Chondrocyte (in vitro differentiated cells): Measurements from ENCODE around the gene SRMS. TPM values are rescaled to one million over a fixed set of nuclear protein-coding genes. Genes with fewer than 3 reads are reported as not detected.

Source experiments
- DNase-seq: peaks from one replicate; pipeline ENCODE4 v3.0.0; 2021; ENCODE audit warnings: mixed read lengths, low spot score
- H3K27ac Mint-ChIP-seq: one replicate; pipeline ENCODE4 v1.8.0; 2021; ENCODE audit warnings: mild to moderate bottlenecking, moderate library complexity, mixed read lengths; ENCODE audit not compliant: unreplicated experiment
- H3K27me3 Mint-ChIP-seq: 2 replicates; pipeline ENCODE4 v1.8.0; 2021; ENCODE audit warnings: low read depth, mixed read lengths
- H3K36me3 Mint-ChIP-seq: 2 replicates; pipeline ENCODE4 v1.8.0; 2021; ENCODE audit warnings: low read depth, mixed read lengths
- H3K4me1 Mint-ChIP-seq: 2 replicates; pipeline ENCODE4 v1.8.0; 2021; ENCODE audit warnings: low read depth, mild to moderate bottlenecking, mixed read lengths
- H3K4me3 Mint-ChIP-seq: one replicate; pipeline ENCODE4 v1.8.0; 2021; ENCODE audit warnings: mild to moderate bottlenecking, moderate library complexity, mixed read lengths; ENCODE audit not compliant: unreplicated experiment
- H3K9me3 Mint-ChIP-seq: 2 replicates; pipeline ENCODE4 v1.8.0; 2021; ENCODE audit warnings: low read depth, mixed read lengths
- total RNA-seq: library from RNA; stranded (reverse); gene quantifications from 3 replicates; pipeline ENCODE4 v1.2.1, GENCODE V29; 2021
- TF ChIP-seq, protein P1 (sequence below): fragments of 200-600 bp; sonication (generic); IDR thresholded peaks from 2 replicates; pipeline ENCODE4 v1.5.0; 2021; ENCODE audit warnings: antibody characterized with exemption, mild to moderate bottlenecking, moderate library complexity

The SRMS gene
- total RNA-seq, 1 donor from 2014 or later: not detected

DNA sequence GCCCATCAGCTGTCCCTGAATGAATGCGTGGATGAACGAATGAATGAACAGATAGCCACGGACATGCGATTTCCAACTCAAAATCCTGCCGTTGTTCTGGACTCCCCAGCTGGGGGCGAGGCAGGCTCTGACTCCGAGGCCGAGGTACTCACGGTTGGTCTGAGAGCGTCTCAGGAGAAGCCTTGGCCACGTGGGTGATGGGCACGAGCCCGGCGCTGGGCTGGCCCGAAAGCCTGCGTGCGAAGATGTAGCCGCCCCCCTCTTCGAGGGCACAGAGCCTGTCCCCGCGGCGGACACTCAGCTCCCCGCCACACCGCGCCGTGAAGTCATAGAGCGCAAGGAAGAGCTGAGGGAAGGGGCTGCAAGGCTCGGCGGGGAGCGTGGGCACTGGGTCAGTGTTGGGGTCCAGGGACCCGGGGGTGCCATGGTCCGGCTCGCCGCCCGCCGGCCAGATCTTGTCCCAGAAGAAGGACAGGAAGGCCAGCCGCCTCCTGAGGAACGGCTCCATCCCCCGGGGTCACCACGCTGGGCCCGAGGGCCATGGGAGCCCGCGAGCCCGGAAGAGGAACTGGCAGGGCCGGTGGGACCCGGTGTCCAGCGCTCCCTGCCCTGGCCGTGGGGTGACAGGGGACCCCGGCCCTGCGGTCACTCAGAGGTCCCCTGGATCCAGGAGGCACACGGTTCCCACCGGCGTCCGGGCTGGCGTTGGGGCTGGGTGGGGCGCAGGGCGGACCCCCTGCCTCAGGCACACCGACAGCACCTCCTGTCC, 409 bp downstream of the SRMS start:
- no peaks in the 10 kb centered on the region for H3K4me1 Mint-ChIP-seq
- TF ChIP-seq, protein P1, sequence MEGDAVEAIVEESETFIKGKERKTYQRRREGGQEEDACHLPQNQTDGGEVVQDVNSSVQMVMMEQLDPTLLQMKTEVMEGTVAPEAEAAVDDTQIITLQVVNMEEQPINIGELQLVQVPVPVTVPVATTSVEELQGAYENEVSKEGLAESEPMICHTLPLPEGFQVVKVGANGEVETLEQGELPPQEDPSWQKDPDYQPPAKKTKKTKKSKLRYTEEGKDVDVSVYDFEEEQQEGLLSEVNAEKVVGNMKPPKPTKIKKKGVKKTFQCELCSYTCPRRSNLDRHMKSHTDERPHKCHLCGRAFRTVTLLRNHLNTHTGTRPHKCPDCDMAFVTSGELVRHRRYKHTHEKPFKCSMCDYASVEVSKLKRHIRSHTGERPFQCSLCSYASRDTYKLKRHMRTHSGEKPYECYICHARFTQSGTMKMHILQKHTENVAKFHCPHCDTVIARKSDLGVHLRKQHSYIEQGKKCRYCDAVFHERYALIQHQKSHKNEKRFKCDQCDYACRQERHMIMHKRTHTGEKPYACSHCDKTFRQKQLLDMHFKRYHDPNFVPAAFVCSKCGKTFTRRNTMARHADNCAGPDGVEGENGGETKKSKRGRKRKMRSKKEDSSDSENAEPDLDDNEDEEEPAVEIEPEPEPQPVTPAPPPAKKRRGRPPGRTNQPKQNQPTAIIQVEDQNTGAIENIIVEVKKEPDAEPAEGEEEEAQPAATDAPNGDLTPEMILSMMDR: no peak
- H3K9me3 Mint-ChIP-seq: no peaks in the 10 kb centered on the region
- no peak overlapping the region for H3K4me3 Mint-ChIP-seq
- H3K27ac Mint-ChIP-seq: no peak overlapping the region
- no peaks in the 10 kb centered on the region for H3K36me3 Mint-ChIP-seq
- DNase-seq: no peak
- H3K27me3 Mint-ChIP-seq: peaks cover 10% of the 10 kb centered on the region

DNA sequence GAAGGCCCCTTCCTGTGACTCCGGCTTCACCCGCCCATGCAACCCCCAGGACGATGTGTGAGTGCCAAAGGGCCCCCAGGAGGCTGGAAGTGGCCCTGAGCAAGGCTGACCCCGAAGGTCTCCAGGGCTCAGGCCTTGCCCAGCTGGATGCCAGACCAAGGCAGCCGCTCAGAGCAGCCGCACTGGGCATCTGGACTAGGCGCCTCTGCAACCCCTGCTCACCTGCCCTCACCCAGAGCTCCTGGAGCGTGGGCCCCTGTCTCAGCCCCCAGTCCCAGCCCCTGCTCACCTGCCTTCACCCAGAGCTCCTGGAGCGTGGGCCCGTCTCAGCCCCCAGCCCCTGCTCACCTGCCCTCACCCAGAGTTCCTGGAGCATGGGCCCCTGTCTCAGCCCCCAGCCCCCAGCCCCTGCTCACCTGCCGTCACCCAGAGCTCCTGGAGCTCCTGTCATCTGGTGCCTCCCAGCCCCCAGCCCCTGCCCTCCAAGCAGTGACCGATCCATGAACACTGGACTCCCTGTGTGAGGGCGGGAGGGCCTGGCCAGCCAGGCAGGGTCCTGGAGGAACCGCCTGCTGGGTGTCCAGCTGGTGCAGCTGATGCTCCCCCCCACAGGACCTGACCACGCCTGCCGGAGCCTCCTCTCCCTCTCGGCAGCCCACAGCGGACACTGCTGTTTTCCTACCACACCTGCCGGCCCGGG, 1.1 kb downstream of the SRMS start:
- H3K4me3 Mint-ChIP-seq: no peak overlapping the region
- H3K27me3 Mint-ChIP-seq: peaks cover 10% of the 10 kb centered on the region
- no peaks in the 10 kb centered on the region for H3K9me3 Mint-ChIP-seq
- TF ChIP-seq, protein P1: no peak
- H3K27ac Mint-ChIP-seq: no peak overlapping the region
- DNase-seq: no peak
- H3K4me1 Mint-ChIP-seq: no peaks in the 10 kb centered on the region
- no peaks in the 10 kb centered on the region for H3K36me3 Mint-ChIP-seq

DNA sequence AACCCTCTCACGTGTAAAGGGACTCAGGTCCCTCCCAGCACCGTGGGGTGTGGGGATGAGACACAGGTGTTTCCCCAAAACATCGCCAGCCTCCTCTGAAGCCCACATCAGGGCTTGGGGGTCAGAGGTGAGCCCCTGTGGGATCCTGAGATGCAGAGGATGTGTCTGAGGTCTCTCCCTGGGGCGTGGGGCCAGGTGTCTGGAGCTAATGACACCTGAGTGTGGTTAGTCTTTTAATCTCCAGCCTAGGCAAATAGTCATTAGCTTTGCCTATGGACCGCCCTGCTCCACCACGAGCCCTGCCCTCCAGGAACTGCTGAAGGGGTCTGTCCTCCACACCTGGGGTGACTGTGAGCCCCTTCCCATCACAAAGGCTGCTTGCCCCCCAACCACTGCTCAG, 1.7 kb downstream of the SRMS start:
- H3K36me3 Mint-ChIP-seq: no peaks in the 10 kb centered on the region
- H3K9me3 Mint-ChIP-seq: no peaks in the 10 kb centered on the region
- TF ChIP-seq, protein P1: no peak
- H3K4me3 Mint-ChIP-seq: no peak overlapping the region
- no peak overlapping the region for H3K27ac Mint-ChIP-seq
- peaks cover 10% of the 10 kb centered on the region for H3K27me3 Mint-ChIP-seq
- H3K4me1 Mint-ChIP-seq: no peaks in the 10 kb centered on the region
- DNase-seq: no peak

DNA sequence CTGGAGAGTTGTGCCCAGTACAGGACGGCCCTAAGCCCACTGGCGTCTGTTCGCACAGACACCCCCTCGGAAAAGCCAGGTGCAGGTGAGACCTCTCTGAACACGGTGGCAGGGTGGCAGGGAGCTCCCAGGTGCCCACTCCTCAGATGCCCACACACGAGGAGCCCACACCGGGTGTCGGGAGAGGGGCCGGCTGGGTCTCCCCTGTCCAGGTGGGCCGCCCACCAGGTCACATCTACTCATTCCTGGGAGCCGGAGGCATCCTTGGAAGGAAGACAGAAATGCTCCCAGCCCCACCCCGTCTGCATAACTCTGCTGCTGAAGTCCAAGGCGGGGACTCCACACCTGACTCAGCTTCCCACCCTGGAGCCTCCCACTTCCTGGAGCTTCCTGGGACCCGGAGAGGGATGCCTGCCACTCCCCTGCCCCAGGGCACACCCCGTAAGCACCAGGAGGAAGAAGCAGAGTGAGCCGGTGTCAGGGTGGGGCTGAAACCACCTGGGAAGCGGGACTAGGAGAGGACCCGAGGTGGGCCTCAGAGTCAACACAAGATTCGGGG, 2.5 kb downstream of the SRMS start:
- Mint-ChIP-seq H3K9me3 (no peaks in the 10 kb centered on the region), H3K36me3 (no peaks in the 10 kb centered on the region), H3K4me1 (no peaks in the 10 kb centered on the region), H3K27me3 (peaks cover 10% of the 10 kb centered on the region), H3K4me3 (no peak overlapping the region), H3K27ac (no peak overlapping the region)
- TF ChIP-seq, protein P1: no peak
- no peak for DNase-seq

DNA sequence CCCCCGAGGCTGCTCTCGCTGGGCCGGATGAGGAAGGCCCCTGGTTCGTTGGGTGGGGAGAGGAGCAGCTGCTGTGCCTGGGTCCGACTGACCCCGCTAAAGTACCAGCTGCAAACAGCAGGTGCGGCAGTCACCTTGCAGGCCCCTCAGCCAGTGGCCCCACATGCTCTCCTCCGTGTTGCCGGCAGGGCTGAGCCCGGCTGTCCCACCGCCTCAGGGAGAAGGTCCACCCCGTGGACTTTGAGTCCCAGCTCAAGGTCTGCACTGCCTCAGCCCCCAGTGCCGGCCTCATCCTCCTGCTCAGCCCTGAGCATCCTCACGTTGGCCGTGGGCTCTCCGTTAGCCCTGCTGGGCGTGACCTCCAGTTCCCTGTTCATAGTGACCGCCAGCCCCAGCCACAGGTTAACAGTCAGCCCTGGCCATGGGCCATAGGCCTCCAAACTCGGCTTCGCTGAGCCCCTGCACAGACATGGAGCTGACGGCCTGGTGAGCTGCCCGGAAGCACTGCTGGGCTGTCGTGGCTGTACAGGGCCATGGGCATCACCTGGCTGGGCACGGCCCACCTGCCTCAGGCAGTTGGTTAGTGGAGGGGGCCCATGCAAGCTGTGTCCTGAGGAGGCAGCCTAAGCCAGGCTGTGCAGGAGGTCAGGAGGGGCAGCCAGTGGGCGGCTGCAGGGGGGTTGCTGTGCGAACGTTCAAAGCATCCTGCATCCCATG, 3.1 kb downstream of the SRMS start:
- H3K4me1 Mint-ChIP-seq: no peaks in the 10 kb centered on the region
- no peak overlapping the region for H3K4me3 Mint-ChIP-seq
- H3K9me3 Mint-ChIP-seq: no peaks in the 10 kb centered on the region
- TF ChIP-seq, protein P1: no peak
- DNase-seq: no peak
- no peaks in the 10 kb centered on the region for H3K36me3 Mint-ChIP-seq
- H3K27ac Mint-ChIP-seq: no peak overlapping the region
- peaks cover 9% of the 10 kb centered on the region for H3K27me3 Mint-ChIP-seq
